Activated CD4-positive, alpha-beta T cell treated with anti-CD3 and anti-CD28 coated beads for 36 hours (primary cell): Measurements from ENCODE around the gene PNLDC1. TPM values are rescaled to one million over a fixed set of nuclear protein-coding genes. Genes with fewer than 3 reads are reported as not detected.
A peak's percentile ranks its signal among the peaks of the same experiment; 100 is the strongest.

Experiments used
- ATAC-seq: fragments of 200-7000 bp; cut with Tn5 transposase; one replicate; pipeline ENCODE4 v1.10.0; 2021; ENCODE audit warnings: mild to moderate bottlenecking, moderate library complexity
- CTCF ChIA-PET: fragments of 350-600 bp; sonication (Branson Sonifier 250); formaldehyde crosslinking; loops from one replicate; lab custom pipeline; 2021; ENCODE audit warnings: antibody characterized with exemption; lab: Charles Lee
- POLR2A ChIA-PET: fragments of 350-600 bp; sonication (Branson Sonifier 250); formaldehyde crosslinking; loops from one replicate; lab custom pipeline; 2021; ENCODE audit warnings: antibody characterized with exemption, inconsistent platforms; lab: Charles Lee
- DNase-seq: peaks from one replicate; pipeline ENCODE4 v3.0.0-alpha.2; 2020
- H3K27ac Mint-ChIP-seq: one replicate; pipeline ENCODE4 v1.8.0; 2021; ENCODE audit warnings: mixed read lengths
- H3K27me3 Mint-ChIP-seq: one replicate; pipeline ENCODE4 v1.8.0; 2021; ENCODE audit warnings: mixed read lengths
- H3K36me3 Mint-ChIP-seq: one replicate; pipeline ENCODE4 v1.8.0; 2021; ENCODE audit warnings: low read depth, mixed read lengths
- H3K4me1 Mint-ChIP-seq: one replicate; pipeline ENCODE4 v1.8.0; 2021; ENCODE audit warnings: mixed read lengths
- H3K4me3 Mint-ChIP-seq: one replicate; pipeline ENCODE4 v1.8.0; 2021; ENCODE audit warnings: mild to moderate bottlenecking, moderate library complexity, mixed read lengths
- H3K9me3 Mint-ChIP-seq: one replicate; pipeline ENCODE4 v1.8.0; 2021; ENCODE audit warnings: low read depth, mixed read lengths
- intact Hi-C, 2 experiments: fragments of 100-400 bp; cut with DNase I in 1 of 2; cut with micrococcal nuclease in 1 of 2; formaldehyde crosslinking; loops; one replicate each; pipeline versions ENCODE4 v1.14.2 to v1.15.1; 2022 to 2024; cut with DNase I, micrococcal nuclease
- total RNA-seq, 2 experiments: library from RNA; stranded (reverse); gene quantifications; one replicate each; pipeline ENCODE4 v1.2.3, GENCODE V29; 2021

Gene PNLDC1
- under 1 TPM; 0.11 TPM for total RNA-seq

- ChIA-PET POLR2A (no interaction called here), CTCF (interaction anchor here (0.6 kb wide), 1 partner anchor 397 kb away, joined by 3 read pairs; no protein-coding TSS in a partner anchor)
- H3K27ac Mint-ChIP-seq, result no peak within 1 kb of the TSS
- DNase-seq (no peak), ATAC-seq (no peak)
- H3K27me3 Mint-ChIP-seq, result no peaks in the 10 kb centered on the region
- peaks cover 33% of the 10 kb centered on the region for H3K36me3 Mint-ChIP-seq
- no peak within 1 kb of the TSS for H3K4me3 Mint-ChIP-seq
- peaks cover 20% of the 10 kb centered on the region for H3K4me1 Mint-ChIP-seq
- intact Hi-C loops, result no loop called here
- H3K9me3 Mint-ChIP-seq, result no peaks in the 10 kb centered on the region
Observed at GRCh38 chr6:159800141-159800865, at the start of gene PNLDC1. PNLDC1 (plus strand) TSS chr6:159800276; CDS start chr6:159800308, 32 bp downstream.

DNA sequence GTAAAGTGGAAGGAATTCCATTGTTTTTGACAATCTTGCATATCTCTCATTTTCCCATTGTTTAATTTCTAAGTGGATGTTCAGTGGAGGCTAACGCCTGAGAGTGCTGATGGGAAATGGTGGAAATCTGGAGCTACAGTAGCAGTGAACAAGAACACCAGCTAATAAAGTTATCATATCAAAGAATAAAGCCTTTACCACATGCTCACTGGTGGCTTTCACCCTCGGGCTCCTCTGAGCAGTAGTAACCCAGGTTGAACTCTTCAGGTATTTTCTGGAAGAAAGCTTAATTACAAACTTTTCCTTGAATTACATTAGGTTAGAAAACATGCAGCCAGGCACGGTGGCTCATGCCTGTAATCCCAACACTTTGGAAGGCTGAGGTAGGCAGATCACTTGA lies 48.6 kb upstream of the PNLDC1 start:
- Mint-ChIP-seq H3K27ac (no peak overlapping the region), H3K4me3 (no peak overlapping the region), H3K27me3 (no peaks in the 10 kb centered on the region), H3K9me3 (no peaks in the 10 kb centered on the region), H3K4me1 (peaks cover 2% of the 10 kb centered on the region), H3K36me3 (peaks cover 55% of the 10 kb centered on the region)
- intact Hi-C loops, result loop anchor here in 1 of 2 experiments (5.0 kb wide), 1 partner anchor 36 kb away; the partner anchor contains the start of gene TCP1
- ChIA-PET CTCF (interaction anchor here (0.6 to 1.5 kb wide), 4 partner anchors 10 to 30 kb away, joined by 3 to 6 read pairs (median 4); no protein-coding TSS in a partner anchor), POLR2A (interaction anchor here (0.5 to 0.8 kb wide), 2 partner anchors 9 to 23 kb away, joined by 3 to 4 read pairs; no protein-coding TSS in a partner anchor)
- DNase-seq (no peak), ATAC-seq (no peak)

- CTCF ChIA-PET, result interaction anchor here (0.6 to 1.2 kb wide), 3 partner anchors 13 to 404 kb away, joined by 3 read pairs; no protein-coding TSS in a partner anchor
- H3K36me3 Mint-ChIP-seq, result peaks cover 63% of the 10 kb centered on the region
- no peak for DNase-seq
Observed at GRCh38 chr6:159753081-159753872, 46.8 kb upstream of the PNLDC1 start.

DNA sequence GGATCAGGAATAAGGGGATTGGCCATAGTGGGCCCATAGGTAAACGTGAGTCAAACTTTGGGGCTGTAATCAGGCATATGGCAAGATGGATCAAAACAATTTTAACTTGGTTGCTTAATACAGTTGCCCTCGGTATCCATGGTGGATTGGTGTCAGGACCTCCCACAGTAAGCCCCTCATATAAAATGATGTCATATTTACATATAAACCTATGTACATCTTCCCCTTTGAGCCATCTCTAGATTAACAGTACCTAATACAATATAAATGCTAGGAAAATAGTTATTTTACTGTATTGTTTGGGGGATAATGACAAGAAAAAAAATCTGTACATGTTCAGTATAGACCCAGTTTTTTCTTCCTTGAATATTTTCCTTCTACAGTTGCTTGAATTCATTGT lies 45.7 kb upstream of the PNLDC1 start:
- intact Hi-C loops, result loop anchor here in 1 of 2 experiments (5.0 kb wide), 1 partner anchor 33 kb away; the partner anchor contains the start of gene TCP1
- DNase-seq (no peak), ATAC-seq (no peak)
- peaks cover 6% of the 10 kb centered on the region for H3K4me1 Mint-ChIP-seq
- peaks cover 57% of the 10 kb centered on the region for H3K36me3 Mint-ChIP-seq
- H3K4me3 Mint-ChIP-seq, result no peak overlapping the region
- H3K27ac Mint-ChIP-seq, result no peak overlapping the region
- POLR2A ChIA-PET, result no interaction called here
- CTCF ChIA-PET, result interaction anchor here (1.1 to 1.2 kb wide), 3 partner anchors 11 to 17 kb away, joined by 3 to 4 read pairs (median 3); no protein-coding TSS in a partner anchor
- H3K27me3 Mint-ChIP-seq, result no peaks in the 10 kb centered on the region
- H3K9me3 Mint-ChIP-seq, result no peaks in the 10 kb centered on the region

More at GRCh38 chr6:159753081-159753872, 46.8 kb upstream of the PNLDC1 start:
- intact Hi-C loops, result loop anchor here in 1 of 2 experiments (5.0 kb wide), 1 partner anchor 34 kb away; the partner anchor contains the start of gene TCP1
- Mint-ChIP-seq H3K9me3 (no peaks in the 10 kb centered on the region), H3K4me1 (peaks cover 2% of the 10 kb centered on the region), H3K27me3 (no peaks in the 10 kb centered on the region), H3K27ac (peak overlapping the region; percentile 10), H3K4me3 (no peak overlapping the region)
- POLR2A ChIA-PET, result no interaction called here
- ATAC-seq, result no peak

DNA sequence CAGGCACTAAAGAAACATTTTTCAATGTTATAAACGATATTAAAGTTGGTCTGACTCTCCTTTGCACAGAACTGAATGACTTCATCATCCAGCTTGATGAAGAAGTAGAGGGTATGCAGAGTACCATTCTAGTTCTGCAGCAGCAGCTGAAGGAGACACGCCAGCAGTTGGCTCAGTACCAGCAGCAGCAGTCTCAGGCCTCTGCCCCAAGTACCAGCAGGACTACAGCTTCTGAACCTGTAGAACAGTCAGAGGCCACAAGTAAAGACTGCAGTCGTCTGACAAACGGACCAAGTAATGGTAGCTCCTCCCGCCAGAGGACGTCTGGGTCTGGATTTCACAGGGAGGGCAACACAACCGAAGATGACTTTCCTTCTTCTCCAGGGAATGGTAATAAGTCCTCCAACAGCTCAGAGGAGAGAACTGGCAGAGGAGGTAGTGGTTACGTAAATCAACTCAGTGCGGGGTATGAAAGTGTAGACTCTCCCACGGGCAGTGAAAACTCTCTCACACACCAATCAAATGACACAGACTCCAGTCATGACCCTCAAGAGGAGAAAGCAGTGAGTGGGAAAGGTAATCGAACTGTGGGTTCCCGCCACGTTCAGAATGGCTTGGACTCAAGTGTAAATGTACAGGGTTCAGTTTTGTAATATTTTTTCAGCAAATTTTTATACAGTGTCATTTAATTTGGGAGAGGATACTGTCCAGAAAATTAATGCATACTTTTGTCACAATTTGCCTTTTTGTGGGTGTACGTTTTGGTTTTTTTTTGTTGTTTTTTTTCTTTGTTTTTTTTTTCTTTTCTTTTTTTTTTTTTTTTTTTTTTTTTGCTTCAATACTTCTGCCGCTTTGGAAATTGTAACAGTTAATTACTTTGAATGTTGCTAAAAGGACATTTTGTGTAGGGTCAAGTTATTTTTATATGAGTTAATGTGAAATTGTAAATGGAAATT lies 44.8 kb upstream of the PNLDC1 start:
- no peaks in the 10 kb centered on the region for H3K27me3 Mint-ChIP-seq
- DNase-seq (no peak), ATAC-seq (no peak)
- peak overlapping the region; percentile 65 for H3K27ac Mint-ChIP-seq
- intact Hi-C loops, result loop anchor here in 1 of 2 experiments (5.0 kb wide), 1 partner anchor 32 kb away; the partner anchor contains the start of gene TCP1
- CTCF ChIA-PET, result interaction anchor here (1.1 to 1.2 kb wide), 2 partner anchors 12 to 18 kb away, joined by 3 to 4 read pairs; no protein-coding TSS in a partner anchor
- H3K9me3 Mint-ChIP-seq, result no peaks in the 10 kb centered on the region
- peaks cover 51% of the 10 kb centered on the region for H3K36me3 Mint-ChIP-seq
- POLR2A ChIA-PET, result no interaction called here
- no peak overlapping the region for H3K4me3 Mint-ChIP-seq
- peaks cover 11% of the 10 kb centered on the region for H3K4me1 Mint-ChIP-seq

GRCh38 chr6:159756508-159756907 lies 43.6 kb upstream of the PNLDC1 start:
- H3K9me3 Mint-ChIP-seq, result no peaks in the 10 kb centered on the region

DNA sequence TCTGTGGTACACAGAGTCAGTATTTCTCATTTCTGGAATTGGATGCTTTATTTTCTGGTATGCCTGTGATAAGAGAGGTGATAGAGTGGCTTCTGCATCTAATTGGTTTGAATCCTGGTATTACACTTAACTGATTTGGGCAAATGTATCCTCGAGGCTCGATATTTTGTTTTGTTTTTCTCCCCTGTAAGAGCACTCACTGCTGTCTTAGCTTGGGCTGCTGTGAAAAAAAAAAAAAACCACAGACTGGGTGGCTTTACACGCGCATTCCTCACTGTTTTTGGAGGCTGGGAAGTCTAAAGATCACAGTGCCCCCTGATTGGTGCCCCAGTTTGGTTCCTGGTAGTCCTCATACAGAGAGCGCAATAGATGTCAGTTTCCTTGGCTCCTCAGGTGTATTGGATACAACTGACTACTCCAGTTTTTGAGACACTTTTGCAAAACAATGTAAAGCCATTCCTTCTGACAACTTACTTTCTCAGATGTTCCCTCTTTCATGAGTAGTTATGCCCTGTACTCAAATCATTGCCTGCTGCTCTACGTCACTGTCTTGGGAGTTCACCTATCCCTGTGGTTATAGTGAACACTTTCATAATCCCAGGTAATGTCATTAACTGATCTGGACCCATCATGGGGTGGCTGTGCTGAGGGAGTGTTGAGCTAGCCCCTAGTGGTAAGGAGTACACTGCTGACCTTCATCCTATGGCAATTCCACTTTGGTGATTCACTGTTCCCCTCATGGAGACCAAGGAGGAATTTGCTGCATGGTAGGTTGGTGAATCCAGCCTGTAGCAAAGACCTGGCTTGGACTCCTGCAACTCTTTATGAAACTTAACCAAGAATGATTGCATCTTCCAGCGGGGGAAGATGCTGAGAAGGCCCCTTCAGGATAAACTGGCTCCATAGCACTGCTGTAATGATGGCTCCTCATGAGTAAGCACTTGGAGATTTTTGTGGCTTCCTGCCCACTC lies 41.8 kb upstream of the PNLDC1 start:
- H3K4me1 Mint-ChIP-seq, result peaks cover 22% of the 10 kb centered on the region
- POLR2A ChIA-PET, result interaction anchor here (4.3 kb wide), 1 partner anchor 30 kb away, joined by 24 read pairs; the partner anchor contains the start of gene TCP1
- intact Hi-C loops, result no loop called here
- DNase-seq (no peak), ATAC-seq (no peak)
- CTCF ChIA-PET, result interaction anchor here (0.5 to 1.2 kb wide), 3 partner anchors 20 to 708 kb away, joined by 3 read pairs; no protein-coding TSS in a partner anchor
- H3K27ac Mint-ChIP-seq, result peak overlapping the region; percentile 74
- H3K9me3 Mint-ChIP-seq, result no peaks in the 10 kb centered on the region
- no peak overlapping the region for H3K4me3 Mint-ChIP-seq
- no peaks in the 10 kb centered on the region for H3K27me3 Mint-ChIP-seq
- peaks cover 58% of the 10 kb centered on the region for H3K36me3 Mint-ChIP-seq

More at GRCh38 chr6:159756508-159756907, 43.6 kb upstream of the PNLDC1 start:
- no peak overlapping the region for H3K27ac Mint-ChIP-seq
- CTCF ChIA-PET, result interaction anchor here (0.7 kb wide), 1 partner anchor 14 kb away, joined by 3 read pairs; no protein-coding TSS in a partner anchor
- peaks cover 58% of the 10 kb centered on the region for H3K36me3 Mint-ChIP-seq
- intact Hi-C loops, result no loop called here
- no peak overlapping the region for H3K4me3 Mint-ChIP-seq
- H3K27me3 Mint-ChIP-seq, result no peaks in the 10 kb centered on the region
- ATAC-seq (no peak), DNase-seq (no peak)
- POLR2A ChIA-PET, result interaction anchor here (0.6 kb wide), 1 partner anchor 77 kb away, joined by 3 read pairs; no protein-coding TSS in a partner anchor
- peaks cover 18% of the 10 kb centered on the region for H3K4me1 Mint-ChIP-seq

DNA sequence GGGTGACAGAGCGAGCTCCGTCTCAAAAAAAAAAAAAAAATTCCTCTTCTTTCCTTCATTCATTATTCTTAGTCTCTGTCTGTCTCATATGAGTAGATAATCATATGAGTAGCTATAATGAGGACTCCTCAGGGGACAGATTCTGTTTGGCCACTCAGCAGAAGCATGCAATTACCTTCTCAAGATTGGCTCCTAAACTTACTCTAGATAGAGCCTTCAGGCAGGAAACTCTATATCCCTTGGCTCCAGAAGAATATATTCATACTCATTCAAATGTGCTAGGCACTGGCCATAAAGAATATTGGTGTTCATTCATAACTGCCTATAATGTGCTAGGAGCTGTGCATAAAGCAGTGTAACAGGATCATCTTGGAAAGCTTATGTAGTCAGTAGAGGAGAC lies 40.4 kb upstream of the PNLDC1 start:
- Mint-ChIP-seq H3K9me3 (no peaks in the 10 kb centered on the region), H3K36me3 (peaks cover 56% of the 10 kb centered on the region), H3K4me1 (peaks cover 23% of the 10 kb centered on the region), H3K27ac (peak overlapping the region; percentile 39), H3K4me3 (peak overlapping the region; percentile 20), H3K27me3 (no peaks in the 10 kb centered on the region)
- ChIA-PET POLR2A (interaction anchor here (0.6 to 4.3 kb wide), 3 partner anchors 8 to 1925 kb away, joined by 3 to 24 read pairs (median 4); partner anchors contain the start of gene TCP1), CTCF (interaction anchor here (0.6 to 1.2 kb wide), 4 partner anchors 15 to 961 kb away, joined by 3 read pairs; no protein-coding TSS in a partner anchor)
- intact Hi-C loops, result loop anchor here in 1 of 2 experiments (2.0 kb wide), 1 partner anchor 69 kb away; no protein-coding TSS in a partner anchor
- no peak for ATAC-seq
- no peak for DNase-seq

DNA sequence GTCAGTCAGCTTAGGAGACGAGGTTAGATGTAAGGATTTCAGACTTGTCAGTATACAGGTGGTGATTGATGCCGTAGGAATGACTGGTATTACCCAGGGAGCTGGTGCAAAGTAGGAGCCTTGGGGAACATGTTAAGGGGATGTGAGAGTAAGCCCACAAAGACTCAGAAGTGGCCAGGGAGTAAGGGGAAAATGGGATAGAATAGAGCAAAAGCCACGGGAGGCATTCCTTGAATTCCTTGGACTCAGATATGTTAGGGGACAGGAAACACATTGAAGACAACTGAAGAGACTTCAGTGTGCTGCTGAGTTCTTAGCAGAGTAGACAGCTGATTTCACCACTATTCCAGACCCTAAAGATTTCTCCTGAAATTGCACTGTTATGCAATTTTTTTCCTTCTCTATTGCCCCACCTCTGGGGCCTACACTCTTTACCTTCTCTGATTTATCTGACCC lies 39.4 kb upstream of the PNLDC1 start:
- Mint-ChIP-seq H3K4me1 (peaks cover 23% of the 10 kb centered on the region), H3K36me3 (peaks cover 51% of the 10 kb centered on the region), H3K27me3 (no peaks in the 10 kb centered on the region), H3K4me3 (peak overlapping the region; percentile 95), H3K9me3 (no peaks in the 10 kb centered on the region), H3K27ac (peak overlapping the region; percentile 94)
- ChIA-PET CTCF (interaction anchor here (0.7 to 1.9 kb wide), 7 partner anchors 27 to 1107 kb away, joined by 3 to 7 read pairs (median 4); partner anchors contain the start of gene TCP1), POLR2A (interaction anchor here (0.7 to 4.3 kb wide), 4 partner anchors 9 to 33 kb away, joined by 3 to 24 read pairs (median 4); partner anchors contain the start of genes TCP1 and WTAP)
- ATAC-seq, result no peak
- intact Hi-C loops, result loop anchor here in 1 of 2 experiments (1.0 to 2.0 kb wide), 2 partner anchors 33 to 70 kb away; partner anchors contain the start of gene WTAP
- no peak for DNase-seq
